HG03025 (cell line): Measurements from ENCODE around the gene SOX21.

ENCODE experiments used
- ATAC-seq: cut with Tn5 transposase; IDR thresholded peaks from one replicate; pipeline ENCODE4 v1.9.1; 2021; ENCODE audit warnings: mild to moderate bottlenecking, moderate library complexity; ENCODE audit not compliant: unreplicated experiment, low FRiP score

SOX21 gene

DNA sequence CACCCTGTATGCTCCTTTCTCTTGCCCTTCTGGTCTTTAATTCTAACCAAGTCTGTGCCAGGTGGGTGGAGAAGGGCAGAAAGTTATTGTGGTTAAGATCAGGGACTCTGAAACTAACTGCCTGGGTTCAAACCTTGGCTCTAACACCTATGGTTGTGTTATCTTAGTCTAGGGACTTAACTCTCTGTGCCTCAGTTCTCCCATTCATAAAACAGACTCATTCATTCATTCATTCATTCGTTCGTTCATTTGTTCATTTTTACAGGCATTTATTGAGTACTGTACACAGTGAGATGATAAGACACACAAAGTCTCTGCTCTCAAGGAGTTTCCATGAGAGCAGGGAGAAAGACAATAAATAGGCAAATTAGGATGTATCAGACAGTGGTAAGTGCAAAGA is 30.1 kb downstream of the SOX21 start:
- no peak for ATAC-seq

DNA sequence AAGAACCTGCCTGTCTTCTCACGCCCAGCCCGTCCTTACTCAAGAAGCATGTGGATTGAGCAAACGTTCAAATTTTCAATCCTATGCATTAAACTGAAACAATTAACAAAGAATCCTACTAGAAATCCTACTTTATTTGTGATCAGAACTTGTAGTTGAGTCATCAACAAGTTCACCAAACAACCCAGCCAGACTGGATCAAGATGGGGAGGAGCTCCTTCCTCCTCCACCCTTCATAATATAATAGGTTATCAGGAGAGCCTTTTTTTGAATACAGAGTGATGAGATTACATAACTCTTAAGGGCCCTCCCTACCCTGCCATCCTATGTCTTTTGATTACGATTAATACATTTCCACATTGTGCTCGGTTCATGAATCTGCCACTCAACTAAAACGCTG is 32.7 kb downstream of the SOX21 start:
- ATAC-seq, result no peak

DNA sequence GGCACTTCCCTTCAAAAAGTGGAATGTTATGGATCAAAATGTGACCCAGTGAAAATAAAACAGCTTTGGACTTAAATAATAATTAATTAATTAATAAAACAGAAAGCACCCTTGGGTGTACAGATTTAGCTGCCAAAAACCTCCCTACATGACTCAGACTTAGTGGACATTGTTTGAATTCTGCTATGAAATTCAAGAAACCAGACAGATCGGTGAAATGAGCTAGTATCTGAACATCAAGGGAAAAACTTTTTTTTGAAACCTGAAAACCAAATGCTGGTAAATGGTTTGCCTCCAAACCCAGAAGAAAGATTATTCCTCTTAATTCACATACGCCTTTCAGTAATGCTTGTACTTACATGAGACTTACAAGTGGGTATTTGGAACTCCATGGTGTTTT is 33.5 kb downstream of the SOX21 start:
- no peak for ATAC-seq

DNA sequence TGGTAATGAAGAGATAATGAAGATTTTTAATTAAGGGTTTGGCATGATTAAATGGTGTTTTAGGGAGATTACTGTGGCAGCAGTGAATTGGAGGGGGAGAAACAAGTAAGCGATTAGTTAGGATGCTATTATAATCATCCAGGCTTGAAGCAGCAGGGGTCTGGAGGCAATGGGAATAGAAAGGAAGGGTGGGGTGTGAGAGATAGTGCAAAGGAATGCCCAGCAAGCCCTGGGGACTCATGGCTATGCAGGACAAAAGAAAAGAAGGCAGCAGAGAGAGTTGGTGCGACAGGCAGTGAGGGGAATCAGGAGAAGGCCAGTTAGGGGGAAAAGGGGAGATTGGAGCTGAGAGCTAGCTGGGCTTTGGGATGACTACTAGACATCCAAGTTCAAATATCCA is 34.5 kb downstream of the SOX21 start:
- no peak for ATAC-seq

DNA sequence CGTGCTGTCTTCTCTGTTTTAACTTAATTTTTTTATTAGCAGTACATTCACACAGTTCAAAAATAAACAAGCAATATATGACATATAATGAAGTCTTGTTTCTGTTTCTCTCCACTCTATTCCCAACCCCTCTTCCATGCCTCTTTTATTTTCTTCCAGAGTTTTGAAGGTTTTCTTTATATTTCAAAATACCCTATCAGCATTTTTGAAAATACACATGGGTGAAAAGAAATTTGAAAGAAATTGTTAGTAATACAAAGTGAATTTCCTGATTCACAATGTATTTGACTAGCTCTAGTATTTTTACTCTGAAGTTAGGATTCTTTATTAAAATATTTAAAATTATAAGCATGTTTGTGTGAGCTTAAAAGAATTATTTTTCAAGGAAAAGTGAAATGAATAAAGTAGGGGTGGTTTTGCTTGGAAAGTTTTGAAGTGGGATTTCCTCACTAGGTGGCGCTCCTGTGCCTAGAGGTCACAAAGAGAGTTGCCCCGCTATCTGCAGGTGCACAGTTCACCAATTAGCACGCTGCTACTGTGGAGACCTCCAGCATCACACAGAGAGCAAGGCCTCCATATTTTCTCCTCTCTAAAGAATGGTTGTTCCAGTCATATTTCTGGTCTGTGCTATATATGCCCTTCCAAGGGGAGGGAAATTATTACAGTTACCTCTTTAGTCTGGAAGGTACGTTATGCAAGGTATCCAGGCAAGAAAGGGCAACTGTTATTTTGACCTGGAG is 37.6 kb downstream of the SOX21 start:
- peak; percentile 84 for ATAC-seq

DNA sequence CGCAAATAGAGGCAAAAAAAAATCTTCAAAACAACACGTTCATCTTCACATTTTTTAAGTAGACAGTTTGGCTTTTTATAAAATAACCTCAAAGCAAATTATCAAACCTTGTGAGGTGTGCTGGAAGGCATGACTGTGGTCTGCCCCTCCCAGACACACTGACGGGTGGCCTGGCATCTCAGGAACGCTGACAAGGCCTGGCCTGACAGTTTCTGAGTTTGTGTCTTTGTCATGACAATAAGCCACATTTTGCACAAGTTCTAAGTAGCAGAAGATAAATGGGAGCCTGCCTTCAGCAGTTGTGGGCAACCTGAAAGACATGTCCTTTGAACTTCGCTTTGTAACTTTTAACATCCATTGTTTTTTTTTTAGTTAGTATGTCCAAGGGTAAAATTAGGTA is 38.5 kb downstream of the SOX21 start:
- ATAC-seq, result no peak

DNA sequence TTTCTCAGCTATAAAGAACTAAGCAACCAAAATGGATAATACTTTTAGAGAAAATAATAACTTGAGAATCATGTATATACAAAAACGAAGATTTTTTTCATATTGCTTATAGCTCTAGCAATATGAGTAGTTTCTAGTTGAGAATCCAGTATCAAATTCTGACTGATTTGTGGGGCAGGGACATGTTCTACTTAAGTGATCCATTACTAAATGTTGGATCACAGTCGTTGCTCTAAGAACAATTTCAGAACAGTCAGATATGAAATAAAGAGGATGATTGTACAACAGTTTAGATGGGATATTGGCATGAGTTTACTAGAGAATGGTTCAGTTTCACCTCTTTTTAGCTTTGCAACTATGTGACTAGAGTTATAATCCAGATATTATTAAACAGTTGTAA is 39.9 kb downstream of the SOX21 start:
- no peak for ATAC-seq

DNA sequence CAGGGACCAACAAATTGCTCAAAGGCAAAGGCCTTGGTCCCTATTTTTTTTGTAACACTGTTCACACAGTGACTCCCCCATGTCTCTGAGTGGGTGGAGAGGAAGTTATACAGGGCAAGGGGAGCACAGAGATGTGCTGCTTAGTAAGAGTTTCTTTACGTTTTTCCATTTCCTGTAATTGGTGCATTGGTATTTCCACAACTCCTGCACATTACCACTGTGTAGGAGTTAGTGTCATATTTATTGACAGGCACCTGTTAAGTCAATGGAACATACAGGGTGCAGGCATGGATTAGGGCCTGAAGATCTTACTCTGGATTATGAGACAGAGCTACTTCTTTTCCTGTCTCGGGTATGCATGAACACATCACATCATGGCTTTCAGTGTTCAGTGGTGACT is 45.2 kb downstream of the SOX21 start:
- no peak for ATAC-seq

DNA sequence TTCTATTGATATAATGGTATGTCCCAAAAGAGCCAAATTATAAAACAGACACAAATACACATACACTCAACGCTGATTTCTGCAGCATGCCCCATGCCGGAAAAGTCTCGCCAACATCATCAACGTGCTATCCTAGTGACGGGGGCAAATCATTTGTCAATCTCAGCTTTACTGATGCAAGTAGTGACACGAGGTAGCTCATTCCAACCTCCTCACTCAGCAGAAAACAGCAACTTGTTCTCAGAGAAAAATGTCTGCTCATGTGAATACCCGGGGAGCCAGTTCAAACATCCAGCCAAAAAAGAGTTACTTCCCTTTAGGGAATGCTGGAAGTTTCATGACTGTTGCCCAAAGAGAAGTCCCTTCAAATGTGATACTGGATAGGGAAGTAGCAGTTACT is 46.3 kb downstream of the SOX21 start:
- ATAC-seq, result no peak

DNA sequence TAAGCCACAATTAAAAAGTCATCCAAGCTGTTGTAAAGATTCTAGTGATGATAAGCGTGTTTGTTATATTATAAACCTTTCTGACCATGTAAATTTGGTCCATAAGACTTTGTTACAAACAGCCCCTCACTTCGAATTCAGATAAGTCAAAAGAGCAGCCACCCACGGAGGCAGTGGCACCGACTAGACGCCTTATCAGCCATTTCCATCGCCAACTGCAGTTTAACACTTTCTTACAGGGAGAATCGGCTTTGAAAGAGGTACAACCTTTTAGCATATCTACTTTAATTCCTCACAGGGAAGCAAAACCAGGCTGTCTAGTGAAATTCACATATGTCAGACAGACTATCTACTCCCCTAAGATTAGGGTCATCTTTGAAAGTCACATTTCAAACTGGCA is 47.5 kb downstream of the SOX21 start:
- no peak for ATAC-seq

DNA sequence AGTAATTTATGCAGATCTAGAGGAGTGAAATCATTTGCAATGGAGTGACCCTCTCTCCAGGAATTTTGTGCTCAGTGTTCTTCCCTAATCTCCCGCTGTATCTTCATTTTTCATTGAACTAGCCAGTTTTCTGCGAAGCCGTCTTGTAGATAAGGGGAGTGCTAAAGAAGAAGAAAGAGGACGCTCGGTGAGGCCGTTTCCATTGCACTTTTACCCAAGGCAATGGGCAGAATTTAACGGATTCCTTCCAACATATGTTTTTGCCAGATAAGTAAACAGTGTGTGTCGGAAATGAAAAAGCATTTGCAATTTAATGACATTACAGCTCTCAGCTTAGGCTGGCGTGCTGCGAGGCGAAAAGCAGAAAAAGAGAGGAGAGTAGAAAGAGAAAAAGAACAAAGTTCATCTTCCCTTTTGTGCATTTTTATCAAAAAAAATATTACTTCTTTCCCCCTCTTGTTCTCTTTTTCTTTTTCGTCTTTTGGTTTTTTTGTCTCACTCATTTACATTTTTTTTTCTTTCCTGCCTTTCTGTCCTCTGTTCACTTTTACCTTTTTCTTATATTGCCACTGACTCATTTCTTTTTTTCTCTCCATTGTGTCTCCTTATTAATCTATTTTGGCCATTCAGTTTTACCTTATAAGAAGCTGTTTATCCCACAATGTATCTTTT is 49.9 kb downstream of the SOX21 start:
- ATAC-seq, result no peak

DNA sequence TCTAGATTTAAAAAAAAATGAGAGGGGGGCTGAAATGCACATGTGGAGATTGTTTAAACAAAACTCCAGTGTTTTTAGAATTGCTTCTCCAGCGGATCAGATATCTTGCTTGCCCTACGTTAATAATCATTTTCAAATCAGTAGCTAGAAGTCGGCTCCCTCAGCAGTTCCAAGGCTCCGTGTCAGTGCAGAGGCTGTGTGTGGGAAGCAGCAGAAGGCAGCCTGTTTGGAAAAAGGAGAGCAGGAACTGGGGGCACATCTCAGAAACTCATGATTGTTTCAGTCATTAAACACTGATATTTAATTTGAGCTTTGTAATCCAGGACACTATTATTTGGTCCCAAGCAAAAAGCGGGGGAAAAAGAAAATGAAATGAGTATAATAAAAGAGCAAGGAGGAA is 50.9 kb downstream of the SOX21 start:
- no peak for ATAC-seq

DNA sequence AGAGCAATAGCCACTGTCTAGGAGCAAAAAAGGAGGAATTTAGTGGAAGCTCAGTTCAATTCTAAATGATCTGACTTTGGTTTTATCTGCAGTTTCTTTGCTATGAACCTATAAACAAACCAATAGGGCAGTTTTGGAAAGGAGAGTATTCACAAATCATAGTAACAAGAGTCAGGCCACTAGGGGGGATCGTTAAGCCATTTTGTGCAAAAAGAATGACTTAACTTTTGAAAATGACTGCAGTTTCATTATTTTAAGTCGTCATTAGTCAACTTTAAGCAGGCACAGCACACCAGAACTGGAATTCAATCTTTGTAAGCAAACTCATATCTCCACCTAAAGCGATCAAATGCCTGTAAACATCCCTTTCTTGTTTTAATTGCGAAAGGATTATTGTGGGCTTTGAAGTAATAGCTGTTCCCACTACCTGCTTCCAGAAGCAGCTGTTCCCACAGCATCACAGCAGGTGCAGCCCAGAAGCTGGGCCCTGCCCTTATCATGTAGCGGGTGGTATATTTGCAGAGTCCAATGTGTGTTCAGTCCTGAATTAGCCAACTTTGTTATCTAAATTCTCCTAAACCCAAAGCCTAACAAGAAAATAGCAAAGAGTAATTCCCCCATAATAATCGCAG is 51.5 kb downstream of the SOX21 start:
- no peak for ATAC-seq
